Measurements from ENCODE around the gene GTF3A.

Gene GTF3A

GRCh38 chr13:27379694-27380641, 44.5 kb upstream of the GTF3A start:
- TF ChIP-seq GABPA (IDR thresholded peaks at IDR 0.05; ENCODE audit: low read depth) (no peak), CTCF (IDR thresholded peaks at IDR 0.05; ENCODE audit: insufficient read depth, low read length) (peak; percentile 46)
- DNase-seq (ENCODE audit: low read depth in 1 of 2, low spot score in 1 of 2): peak in 1 of 2 experiments; percentile 77
- H3K4me3 ChIP-seq (replicated peaks; ENCODE audit: insufficient read depth, low read length): no peak overlapping the region

GRCh38 chr13:27381601-27382000, 42.8 kb upstream of the GTF3A start:
- no peak for TF ChIP-seq CTCF (IDR thresholded peaks at IDR 0.05; ENCODE audit: insufficient read depth, low read length)
- no peak for TF ChIP-seq POLR2AphosphoS5 (IDR thresholded peaks at IDR 0.05; ENCODE audit: low read depth)
- no peak for TF ChIP-seq REST (IDR thresholded peaks at IDR 0.05; ENCODE audit: insufficient replicate concordance, low read depth)

More at GRCh38 chr13:27379694-27380641, 44.5 kb upstream of the GTF3A start:
- H3K27me3 ChIP-seq (ENCODE audit: insufficient read depth, poor library complexity, severe bottlenecking): no peaks in the 10 kb centered on the region
- no peak overlapping the region for H3K27ac ChIP-seq (replicated peaks)

DNA sequence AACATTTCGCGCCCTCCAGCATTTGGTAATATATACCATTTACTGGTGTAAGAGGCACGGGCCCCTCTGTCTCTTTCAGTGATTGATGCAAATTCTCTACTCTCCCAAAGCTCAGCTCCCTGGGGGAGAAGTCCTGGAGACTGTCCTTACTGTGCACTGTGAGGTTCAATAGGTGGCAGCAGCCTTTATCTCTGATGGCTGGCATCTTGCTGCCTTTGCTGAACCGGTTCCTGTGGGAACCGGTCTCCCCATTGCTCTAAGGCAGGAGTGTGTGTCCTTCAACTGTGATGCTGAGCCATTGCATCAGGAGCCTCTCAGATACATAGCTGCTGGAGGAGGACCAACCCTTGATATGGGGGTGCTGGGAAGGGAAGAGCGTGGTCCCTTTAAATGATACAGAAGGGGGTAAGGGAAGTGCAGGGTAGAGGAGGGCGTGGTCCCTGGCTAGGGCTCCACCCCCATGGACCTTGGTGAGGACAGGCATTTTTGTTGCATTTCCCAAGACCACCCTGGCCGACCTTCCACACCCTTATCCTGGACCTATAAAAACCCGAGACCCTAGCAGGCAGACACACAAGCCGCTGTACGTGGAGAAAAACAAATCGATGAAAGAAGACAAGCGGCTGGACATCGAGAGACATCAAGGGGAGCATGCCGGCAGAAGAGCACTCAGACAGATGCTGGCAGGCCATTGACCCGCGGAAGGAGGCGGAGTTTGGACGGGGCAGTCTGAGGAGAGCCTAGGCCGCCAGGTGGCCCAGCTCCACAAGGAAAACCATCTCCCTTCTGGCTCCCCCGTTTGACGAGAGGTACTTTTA, 41.1 kb upstream of the GTF3A start:
- DNase-seq (ENCODE audit: low read depth in 1 of 2, low spot score in 1 of 2): no peak
- no peak overlapping the region for H3K27ac ChIP-seq (replicated peaks)
- no peak overlapping the region for H3K4me3 ChIP-seq (replicated peaks; ENCODE audit: insufficient read depth, low read length)
- no peaks in the 10 kb centered on the region for H3K27me3 ChIP-seq (ENCODE audit: insufficient read depth, poor library complexity, severe bottlenecking)
- TF ChIP-seq REST (IDR thresholded peaks at IDR 0.05; ENCODE audit: insufficient replicate concordance, low read depth): no peak
- no peak for TF ChIP-seq POLR2AphosphoS5 (IDR thresholded peaks at IDR 0.05; ENCODE audit: low read depth)
- no peak for TF ChIP-seq CTCF (IDR thresholded peaks at IDR 0.05; ENCODE audit: insufficient read depth, low read length)
- no peak for TF ChIP-seq SPI1 (IDR thresholded peaks at IDR 0.05; ENCODE audit: borderline replicate concordance, low read depth)
- TF ChIP-seq GABPA (IDR thresholded peaks at IDR 0.05; ENCODE audit: low read depth): no peak

More at GRCh38 chr13:27381601-27382000, 42.8 kb upstream of the GTF3A start:
- H3K27ac ChIP-seq (replicated peaks): no peak overlapping the region
- H3K27me3 ChIP-seq (ENCODE audit: insufficient read depth, poor library complexity, severe bottlenecking): no peaks in the 10 kb centered on the region
- DNase-seq (ENCODE audit: low read depth in 1 of 2, low spot score in 1 of 2): no peak
- no peak overlapping the region for H3K4me3 ChIP-seq (replicated peaks; ENCODE audit: insufficient read depth, low read length)
